HEK293 (cell line): Measurements from ENCODE around the gene HYOU1.

Source experiments
- EGR2 ChIP-seq: fragments of 450-650 bp; formaldehyde crosslinking; IDR thresholded peaks from 2 replicates; pipeline ENCODE4 v1.5.1; 2016; ENCODE audit warnings: low read depth, missing biosample characterization, missing genetic modification characterization
- GLI2 ChIP-seq: fragments of 450-650 bp; formaldehyde crosslinking; IDR thresholded peaks from 2 replicates; pipeline ENCODE4; 2017; ENCODE audit warnings: missing biosample characterization, missing genetic modification characterization, low read depth, borderline replicate concordance
- KLF17 ChIP-seq: fragments of 450-650 bp; formaldehyde crosslinking; IDR thresholded peaks from 2 replicates; pipeline ENCODE4 v1.5.1; 2016; ENCODE audit warnings: missing biosample characterization, missing genetic modification characterization
- SP2 ChIP-seq: fragments of 450-650 bp; formaldehyde crosslinking; IDR thresholded peaks from 2 replicates; pipeline ENCODE4 v1.5.1; 2016; ENCODE audit warnings: missing biosample characterization, missing genetic modification characterization
- TRIM28 ChIP-seq: IDR thresholded peaks from 2 replicates; pipeline ENCODE4 v1.6.1; 2011; ENCODE audit warnings: low read length, control low read depth, borderline replicate concordance
- ZBTB6 ChIP-seq: fragments of 450-650 bp; formaldehyde crosslinking; IDR thresholded peaks from 2 replicates; pipeline ENCODE4 v1.5.1; 2017; ENCODE audit warnings: missing biosample characterization, missing genetic modification characterization
- ZFP69B ChIP-seq: fragments of 450-650 bp; formaldehyde crosslinking; IDR thresholded peaks from 2 replicates; pipeline ENCODE4 v1.5.1; 2016; ENCODE audit warnings: missing biosample characterization, missing genetic modification characterization
- ZNF133 ChIP-seq: fragments of 450-650 bp; formaldehyde crosslinking; IDR thresholded peaks from 2 replicates; pipeline ENCODE4 v1.5.1; 2016; ENCODE audit warnings: missing biosample characterization, missing genetic modification characterization
- ZNF266 ChIP-seq: fragments of 450-650 bp; formaldehyde crosslinking; IDR thresholded peaks from 2 replicates; pipeline ENCODE4 v1.5.1; 2016; ENCODE audit warnings: missing biosample characterization, missing genetic modification characterization, low read depth
- ZNF335 ChIP-seq: fragments of 450-650 bp; formaldehyde crosslinking; conservative IDR thresholded peaks from 2 replicates; pipeline ENCODE4 v1.5.1; 2016; ENCODE audit warnings: missing biosample characterization, missing genetic modification characterization
- ZNF610 ChIP-seq: fragments of 450-650 bp; formaldehyde crosslinking; IDR thresholded peaks from 2 replicates; pipeline ENCODE4 v1.5.1; 2016; ENCODE audit warnings: missing biosample characterization, missing genetic modification characterization, borderline replicate concordance
- ZNF654 ChIP-seq: fragments of 450-650 bp; formaldehyde crosslinking; IDR thresholded peaks from 2 replicates; pipeline ENCODE4 v1.5.1; 2016; ENCODE audit warnings: low read depth, missing biosample characterization, missing genetic modification characterization
- ZNF664 ChIP-seq: fragments of 450-650 bp; formaldehyde crosslinking; IDR thresholded peaks from 2 replicates; pipeline ENCODE4 v1.5.1; 2016; ENCODE audit warnings: missing biosample characterization, missing genetic modification characterization
- ZNF747 ChIP-seq: fragments of 450-650 bp; formaldehyde crosslinking; IDR thresholded peaks from 2 replicates; pipeline ENCODE4 v1.5.1; 2016; ENCODE audit warnings: missing biosample characterization, missing genetic modification characterization
- ZSCAN18 ChIP-seq: fragments of 450-650 bp; formaldehyde crosslinking; IDR thresholded peaks from 2 replicates; pipeline ENCODE4 v1.5.1; 2016; ENCODE audit warnings: missing biosample characterization, missing genetic modification characterization
- ZSCAN23 ChIP-seq: fragments of 450-650 bp; formaldehyde crosslinking; IDR thresholded peaks from 2 replicates; pipeline ENCODE4 v1.5.1; 2016; ENCODE audit warnings: missing biosample characterization, missing genetic modification characterization
- ZSCAN5A ChIP-seq: fragments of 450-650 bp; formaldehyde crosslinking; IDR thresholded peaks from 2 replicates; pipeline ENCODE4 v1.5.1; 2016; ENCODE audit warnings: missing biosample characterization, missing genetic modification characterization
- TF ChIP-seq, protein P1 (sequence below): fragments of 450-650 bp; formaldehyde crosslinking; IDR thresholded peaks from 2 replicates; pipeline ENCODE4 v1.5.1; 2016; ENCODE audit warnings: missing biosample characterization, missing genetic modification characterization
- TF ChIP-seq, protein P2 (sequence below): fragments of 450-650 bp; formaldehyde crosslinking; IDR thresholded peaks from 2 replicates; pipeline ENCODE4 v1.5.1; 2016; ENCODE audit warnings: missing biosample characterization, missing genetic modification characterization
- TF ChIP-seq, protein P3 (sequence below): fragments of 450-650 bp; formaldehyde crosslinking; IDR thresholded peaks from 2 replicates; pipeline ENCODE4 v1.5.1; 2016; ENCODE audit warnings: missing biosample characterization, missing genetic modification characterization

Gene HYOU1

GRCh38 chr11:119056421-119056999 is 495 bp downstream of the HYOU1 start (continued):
- TF ChIP-seq ZBTB6 (no peak), ZNF610 (tag by site-specific recombination) (no peak), ZNF133 (no peak), ZNF654 (no peak), ZNF266 (tag by site-specific recombination) (no peak), ZSCAN5A (tag by site-specific recombination) (no peak), ZNF335 (tag by site-specific recombination) (peak; percentile 49), SP2 (tag by site-specific recombination) (peak; percentile 63), ZNF664 (tag by site-specific recombination) (no peak), KLF17 (tag by site-specific recombination) (no peak; the same call in 1 of the 2 replicates), ZNF747 (no peak), TRIM28 (no peak), ZSCAN18 (tag by site-specific recombination) (no peak), ZSCAN23 (tag by site-specific recombination) (no peak), EGR2 (peak; percentile 53), GLI2 (tag by site-specific recombination) (no peak), ZFP69B (no peak)
- TF ChIP-seq, protein P1, sequence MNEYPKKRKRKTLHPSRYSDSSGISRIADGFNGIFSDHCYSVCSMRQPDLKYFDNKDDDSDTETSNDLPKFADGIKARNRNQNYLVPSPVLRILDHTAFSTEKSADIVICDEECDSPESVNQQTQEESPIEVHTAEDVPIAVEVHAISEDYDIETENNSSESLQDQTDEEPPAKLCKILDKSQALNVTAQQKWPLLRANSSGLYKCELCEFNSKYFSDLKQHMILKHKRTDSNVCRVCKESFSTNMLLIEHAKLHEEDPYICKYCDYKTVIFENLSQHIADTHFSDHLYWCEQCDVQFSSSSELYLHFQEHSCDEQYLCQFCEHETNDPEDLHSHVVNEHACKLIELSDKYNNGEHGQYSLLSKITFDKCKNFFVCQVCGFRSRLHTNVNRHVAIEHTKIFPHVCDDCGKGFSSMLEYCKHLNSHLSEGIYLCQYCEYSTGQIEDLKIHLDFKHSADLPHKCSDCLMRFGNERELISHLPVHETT (tag by site-specific recombination), result no peak
- TF ChIP-seq, protein P2, sequence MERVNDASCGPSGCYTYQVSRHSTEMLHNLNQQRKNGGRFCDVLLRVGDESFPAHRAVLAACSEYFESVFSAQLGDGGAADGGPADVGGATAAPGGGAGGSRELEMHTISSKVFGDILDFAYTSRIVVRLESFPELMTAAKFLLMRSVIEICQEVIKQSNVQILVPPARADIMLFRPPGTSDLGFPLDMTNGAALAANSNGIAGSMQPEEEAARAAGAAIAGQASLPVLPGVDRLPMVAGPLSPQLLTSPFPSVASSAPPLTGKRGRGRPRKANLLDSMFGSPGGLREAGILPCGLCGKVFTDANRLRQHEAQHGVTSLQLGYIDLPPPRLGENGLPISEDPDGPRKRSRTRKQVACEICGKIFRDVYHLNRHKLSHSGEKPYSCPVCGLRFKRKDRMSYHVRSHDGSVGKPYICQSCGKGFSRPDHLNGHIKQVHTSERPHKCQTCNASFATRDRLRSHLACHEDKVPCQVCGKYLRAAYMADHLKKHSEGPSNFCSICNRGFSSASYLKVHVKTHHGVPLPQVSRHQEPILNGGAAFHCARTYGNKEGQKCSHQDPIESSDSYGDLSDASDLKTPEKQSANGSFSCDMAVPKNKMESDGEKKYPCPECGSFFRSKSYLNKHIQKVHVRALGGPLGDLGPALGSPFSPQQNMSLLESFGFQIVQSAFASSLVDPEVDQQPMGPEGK (tag by site-specific recombination), result peak; percentile 32; the same call in 1 of the 2 replicates
- TF ChIP-seq, protein P3, sequence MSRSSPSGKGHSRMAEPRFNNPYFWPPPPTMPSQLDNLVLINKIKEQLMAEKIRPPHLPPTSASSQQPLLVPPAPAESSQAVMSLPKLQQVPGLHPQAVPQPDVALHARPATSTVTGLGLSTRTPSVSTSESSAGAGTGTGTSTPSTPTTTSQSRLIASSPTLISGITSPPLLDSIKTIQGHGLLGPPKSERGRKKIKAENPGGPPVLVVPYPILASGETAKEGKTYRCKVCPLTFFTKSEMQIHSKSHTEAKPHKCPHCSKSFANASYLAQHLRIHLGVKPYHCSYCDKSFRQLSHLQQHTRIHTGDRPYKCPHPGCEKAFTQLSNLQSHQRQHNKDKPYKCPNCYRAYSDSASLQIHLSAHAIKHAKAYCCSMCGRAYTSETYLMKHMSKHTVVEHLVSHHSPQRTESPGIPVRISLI (tag by site-specific recombination), result no peak
